KOPT-K1 (cell line): ENCODE measurements around the gene ZKSCAN3.

Source experiments
- H3K27ac ChIP-seq: fragments of 200-600 bp; sonication (generic); 2 replicates; pipeline ENCODE4 v1.5.1; 2016; ENCODE audit warnings: antibody characterized with exemption, mild to moderate bottlenecking, low read depth, low read length; ENCODE audit not compliant: poor library complexity, severe bottlenecking
- H3K36me3 ChIP-seq: fragments of 200-600 bp; sonication (generic); 2 replicates; pipeline ENCODE4 v1.5.1; 2017; ENCODE audit warnings: antibody characterized with exemption, mild to moderate bottlenecking, low read length, moderate library complexity; ENCODE audit not compliant: insufficient read depth
- H3K9me3 ChIP-seq: fragments of 200-600 bp; sonication (generic); 2 replicates; pipeline ENCODE4 v1.5.1; 2017; ENCODE audit warnings: antibody characterized with exemption, low read length, mild to moderate bottlenecking; ENCODE audit not compliant: insufficient read depth, poor library complexity, severe bottlenecking

Gene ZKSCAN3

GRCh38 chr6:28413681-28414080 is 63.9 kb downstream of the ZKSCAN3 start:
- Histone ChIP-seq H3K9me3 (no peaks in the 10 kb centered on the region), H3K36me3 (no peaks in the 10 kb centered on the region), H3K27ac (no peak overlapping the region)
